Measurements from ENCODE around the gene RPP40. TPM values are rescaled to one million over a fixed set of nuclear protein-coding genes. Genes with fewer than 3 reads are reported as not detected.

The RPP40 gene
- total and polyA plus RNA-seq, 2 of the 8 experiments (the other 6 are each of a cell fraction or from before 2014, with no cell fraction given) = 7.0 to 15.7 TPM

- no peak for TF ChIP-seq CHD7 (IDR thresholded peaks at IDR 0.05; ENCODE audit: insufficient replicate concordance, low read length)
- TF ChIP-seq POLR2AphosphoS5 (IDR thresholded peaks at IDR 0.05; ENCODE audit: low read depth, low read length) = no peak
- no peak for TF ChIP-seq ASH2L (IDR thresholded peaks at IDR 0.05; ENCODE audit: low read length)
- no peak for TF ChIP-seq RAD21 (IDR thresholded peaks at IDR 0.05 in 1 of 2, conservative IDR thresholded peaks at IDR 0.05 in 1 of 2; ENCODE audit: low read depth in 2 of 2, low read length in 2 of 2)
- TF ChIP-seq HDAC6 (IDR thresholded peaks at IDR 0.05; ENCODE audit: low read depth, low read length) = no peak
- no peak for TF ChIP-seq CTCF (IDR thresholded peaks at IDR 0.05; ENCODE audit: control extremely low read depth in 1 of 3, insufficient read depth in 1 of 3, low read depth in 1 of 3, low read length in 3 of 3)
- no peak for TF ChIP-seq KDM4A (IDR thresholded peaks at IDR 0.05; ENCODE audit: low read depth, low read length, severe bottlenecking)
- TF ChIP-seq BRCA1 (IDR thresholded peaks at IDR 0.05; ENCODE audit: low read depth, low read length) = no peak
- no peak for TF ChIP-seq TBP (IDR thresholded peaks at IDR 0.05; ENCODE audit: low read depth, low read length)
These were observed 16.3 kb upstream of the RPP40 start (continued) for GRCh38 chr6:5020142-5020541.
